Measurements from ENCODE around the gene ST3GAL4. TPM values are rescaled to one million over a fixed set of nuclear protein-coding genes. Genes with fewer than 3 reads are reported as not detected.
A peak's percentile ranks its signal among the peaks of the same experiment; 100 is the strongest.

ST3GAL4 gene
- total and polyA plus RNA-seq, 5 experiments from 2014 or later: 1.1 to 6.6 (median 2.1) TPM

- H3K4me1 Mint-ChIP-seq: peaks cover 0 to 58% (median 14%) of the 10 kb centered on the region in 4 donors
- no peaks in the 10 kb centered on the region for H3K9me3 Mint-ChIP-seq
- ATAC-seq (no peak), DNase-seq (no peak)
- H3K27ac Mint-ChIP-seq: peak overlapping the region in 3 of 10 donors; percentile 38 to 53 (median 39)
- H3K4me3 Mint-ChIP-seq: no peak overlapping the region
- POLR2A ChIA-PET: no interaction called here
- no peaks in the 10 kb centered on the region for H3K27me3 Mint-ChIP-seq
- H3K36me3 Mint-ChIP-seq: peaks cover 0 to 62% (median 13%) of the 10 kb centered on the region in 3 donors
Measured at GRCh38 chr11:126333142-126333541, 22.3 kb upstream of the ST3GAL4 start.

- H3K27ac Mint-ChIP-seq: peak overlapping the region in 5 of 10 donors; percentile 33 to 90 (median 71)
- H3K4me3 Mint-ChIP-seq: no peak overlapping the region
- peak in 1 of 10 donors; percentile 7 for DNase-seq
- H3K9me3 Mint-ChIP-seq: no peaks in the 10 kb centered on the region
- peaks cover 0 to 66% (median 16%) of the 10 kb centered on the region in 3 donors for H3K36me3 Mint-ChIP-seq
- H3K27me3 Mint-ChIP-seq: no peaks in the 10 kb centered on the region
- POLR2A ChIA-PET: no interaction called here
- ATAC-seq: no peak
- peaks cover 0 to 45% (median 9%) of the 10 kb centered on the region in 4 donors for H3K4me1 Mint-ChIP-seq
Measured at GRCh38 chr11:126334659-126335462, 20.6 kb upstream of the ST3GAL4 start.

GRCh38 chr11:126335463-126335760, 20.1 kb upstream of the ST3GAL4 start:
- Mint-ChIP-seq H3K36me3 (peaks cover 0 to 67% (median 16%) of the 10 kb centered on the region in 3 donors), H3K27me3 (no peaks in the 10 kb centered on the region), H3K4me3 (no peak overlapping the region), H3K9me3 (no peaks in the 10 kb centered on the region), H3K4me1 (peaks cover 0 to 41% (median 9%) of the 10 kb centered on the region in 4 donors), H3K27ac (peak overlapping the region in 1 of 10 donors; percentile 90)
- ATAC-seq (no peak), DNase-seq (peak in 1 of 10 donors; percentile 10)
- POLR2A ChIA-PET: interaction anchor here (0.7 kb wide), 2 partner anchors 11 to 81 kb away, joined by 4 to 6 read pairs; no protein-coding TSS in a partner anchor

- Mint-ChIP-seq H3K9me3 (no peaks in the 10 kb centered on the region), H3K4me1 (peaks cover 0 to 40% (median 9%) of the 10 kb centered on the region in 4 donors), H3K27ac (peak overlapping the region in 6 of 10 donors; percentile 2 to 82 (median 76)), H3K36me3 (peaks cover 0 to 72% (median 20%) of the 10 kb centered on the region in 3 donors), H3K27me3 (no peaks in the 10 kb centered on the region), H3K4me3 (peak overlapping the region in 1 of 10 donors; percentile 36)
- DNase-seq: peak in 1 of 10 donors; percentile 44
- no peak for ATAC-seq
- POLR2A ChIA-PET: interaction anchor here (0.7 kb wide), 2 partner anchors 12 to 80 kb away, joined by 4 to 6 read pairs; no protein-coding TSS in a partner anchor
Measured at GRCh38 chr11:126336138-126336541, 19.3 kb upstream of the ST3GAL4 start.

GRCh38 chr11:126336671-126337101, 18.8 kb upstream of the ST3GAL4 start:
- POLR2A ChIA-PET: no interaction called here
- Mint-ChIP-seq H3K27ac (peak overlapping the region in 5 of 10 donors; percentile 14 to 79 (median 75)), H3K4me3 (no peak overlapping the region), H3K27me3 (no peaks in the 10 kb centered on the region), H3K36me3 (peaks cover 0 to 72% (median 21%) of the 10 kb centered on the region in 3 donors), H3K4me1 (peaks cover 0 to 38% (median 10%) of the 10 kb centered on the region in 4 donors), H3K9me3 (no peaks in the 10 kb centered on the region)
- DNase-seq (peak in 1 of 10 donors; percentile 50), ATAC-seq (no peak)

- H3K9me3 Mint-ChIP-seq: no peaks in the 10 kb centered on the region
- H3K36me3 Mint-ChIP-seq: peaks cover 0 to 72% (median 23%) of the 10 kb centered on the region in 3 donors
Measured at GRCh38 chr11:126337126-126337473, 18.4 kb upstream of the ST3GAL4 start.

GRCh38 chr11:126337474-126338241, 17.8 kb upstream of the ST3GAL4 start:
- H3K36me3 Mint-ChIP-seq: peaks cover 0 to 72% (median 19%) of the 10 kb centered on the region in 3 donors
- no peaks in the 10 kb centered on the region for H3K9me3 Mint-ChIP-seq
- peak in 1 of 10 donors; percentile 45 for DNase-seq
- peak overlapping the region in 2 of 10 donors; percentile 19 to 53 for H3K27ac Mint-ChIP-seq
- POLR2A ChIA-PET: no interaction called here
- H3K4me3 Mint-ChIP-seq: no peak overlapping the region
- ATAC-seq: no peak
- H3K27me3 Mint-ChIP-seq: no peaks in the 10 kb centered on the region
- peaks cover 0 to 32% (median 9%) of the 10 kb centered on the region in 4 donors for H3K4me1 Mint-ChIP-seq

More at GRCh38 chr11:126337126-126337473, 18.4 kb upstream of the ST3GAL4 start:
- peak in 1 of 10 donors; percentile 47 for DNase-seq
- Mint-ChIP-seq H3K4me1 (peaks cover 0 to 38% (median 9%) of the 10 kb centered on the region in 4 donors), H3K4me3 (no peak overlapping the region), H3K27me3 (no peaks in the 10 kb centered on the region), H3K27ac (peak overlapping the region in 1 of 10 donors; percentile 53)
- no peak for ATAC-seq
- POLR2A ChIA-PET: no interaction called here

GRCh38 chr11:126338346-126339055, 17.0 kb upstream of the ST3GAL4 start:
- POLR2A ChIA-PET: no interaction called here

GRCh38 chr11:126339073-126339862, 16.2 kb upstream of the ST3GAL4 start:
- Mint-ChIP-seq H3K36me3 (peaks cover 0 to 65% (median 17%) of the 10 kb centered on the region in 3 donors), H3K27ac (peak overlapping the region in 2 of 10 donors; percentile 51 to 79)
- POLR2A ChIA-PET: no interaction called here

More at GRCh38 chr11:126338346-126339055, 17.0 kb upstream of the ST3GAL4 start:
- Mint-ChIP-seq H3K4me3 (no peak overlapping the region), H3K27ac (peak overlapping the region in 3 of 10 donors; percentile 15 to 79 (median 51)), H3K27me3 (no peaks in the 10 kb centered on the region), H3K4me1 (peaks cover 0 to 27% (median 9%) of the 10 kb centered on the region in 4 donors), H3K36me3 (peaks cover 0 to 65% (median 18%) of the 10 kb centered on the region in 3 donors), H3K9me3 (no peaks in the 10 kb centered on the region)
- DNase-seq: peak in 1 of 10 donors; percentile 35
- ATAC-seq: no peak

GRCh38 chr11:126339863-126340434, 15.5 kb upstream of the ST3GAL4 start:
- peaks cover 0 to 17% (median 6%) of the 10 kb centered on the region in 4 donors for H3K4me1 Mint-ChIP-seq
- no peak for DNase-seq
- H3K27ac Mint-ChIP-seq: peak overlapping the region in 1 of 10 donors; percentile 40
- no peak overlapping the region for H3K4me3 Mint-ChIP-seq
- H3K27me3 Mint-ChIP-seq: no peaks in the 10 kb centered on the region
- POLR2A ChIA-PET: no interaction called here
- no peak for ATAC-seq
- H3K9me3 Mint-ChIP-seq: no peaks in the 10 kb centered on the region
- peaks cover 0 to 63% (median 17%) of the 10 kb centered on the region in 3 donors for H3K36me3 Mint-ChIP-seq

More at GRCh38 chr11:126339073-126339862, 16.2 kb upstream of the ST3GAL4 start:
- Mint-ChIP-seq H3K9me3 (no peaks in the 10 kb centered on the region), H3K4me1 (peaks cover 0 to 23% (median 8%) of the 10 kb centered on the region in 4 donors), H3K27me3 (no peaks in the 10 kb centered on the region), H3K4me3 (no peak overlapping the region)
- no peak for ATAC-seq
- DNase-seq: peak in 1 of 10 donors; percentile 56

GRCh38 chr11:126340960-126341606, 14.4 kb upstream of the ST3GAL4 start:
- Mint-ChIP-seq H3K9me3 (no peaks in the 10 kb centered on the region), H3K4me3 (no peak overlapping the region), H3K36me3 (peaks cover 0 to 63% (median 17%) of the 10 kb centered on the region in 3 donors), H3K27me3 (no peaks in the 10 kb centered on the region), H3K4me1 (peaks cover 0 to 16% (median 5%) of the 10 kb centered on the region in 4 donors), H3K27ac (peak overlapping the region in 6 of 10 donors; percentile 1 to 67 (median 24))
- DNase-seq (no peak), ATAC-seq (no peak)
- POLR2A ChIA-PET: no interaction called here

Data from naive thymus-derived CD8-positive, alpha-beta T cell (primary cell).